ENCODE data around the gene LBHD2. TPM values are rescaled to one million over a fixed set of nuclear protein-coding genes. Genes with fewer than 3 reads are reported as not detected.

Gene LBHD2
- total and polyA plus RNA-seq, 9 donors, result 0.47 TPM; not detected in 8

- intact Hi-C loops (cut with DNase I), result no loop called here
- Histone ChIP-seq H3K4me1 (ENCODE audit: insufficient read depth) (peaks cover 8% of the 10 kb centered on the region), H3K27me3 (no peaks in the 10 kb centered on the region), H3K27ac (no peak overlapping the region), H3K9me3 (no peaks in the 10 kb centered on the region), H3K36me3 (no peaks in the 10 kb centered on the region), H3K4me3 (no peak overlapping the region)
- WGBS, 3 donors, result 49 to 61% (median 55%) methylated on average over 5 of the region's 5 CpGs
- TF ChIP-seq EP300 (IDR thresholded peaks at IDR 0.05), result no peak
- TF ChIP-seq POLR2A (IDR thresholded peaks at IDR 0.05), result no peak
- no peak for TF ChIP-seq CTCF (IDR thresholded peaks at IDR 0.05)
- no peak for DNase-seq
Measured at GRCh38 chr14:103050935-103051334, 33.1 kb upstream of the LBHD2 start.

DNA sequence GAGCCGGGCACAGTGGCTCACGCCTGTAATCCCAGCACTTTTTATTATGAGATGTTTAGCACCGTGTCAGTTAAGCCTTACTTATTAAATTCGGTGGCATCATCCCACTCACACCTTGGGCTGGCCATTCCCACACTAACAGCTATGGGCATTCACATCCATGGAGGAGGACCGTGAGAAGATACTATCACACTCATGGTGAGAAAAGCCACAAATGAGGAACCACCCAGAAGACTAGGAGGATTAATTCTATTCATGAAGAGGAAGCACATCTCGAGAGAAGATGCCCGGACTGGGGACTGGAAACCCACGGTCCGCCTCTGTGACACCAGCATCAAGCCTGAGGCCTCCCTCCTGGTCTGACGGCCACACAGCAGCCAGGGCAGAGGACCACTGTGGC, 31.6 kb upstream of the LBHD2 start:
- no peaks in the 10 kb centered on the region for H3K27me3 ChIP-seq
- H3K27ac ChIP-seq, result no peak overlapping the region
- intact Hi-C loops (cut with DNase I), result no loop called here
- 81 to 88% (median 82%) methylated on average over 10 of the region's 10 CpGs for WGBS, 3 donors
- TF ChIP-seq POLR2A (IDR thresholded peaks at IDR 0.05), result no peak
- TF ChIP-seq EP300 (IDR thresholded peaks at IDR 0.05), result no peak
- no peak for TF ChIP-seq CTCF (IDR thresholded peaks at IDR 0.05)
- peaks cover 5% of the 10 kb centered on the region for H3K4me1 ChIP-seq (ENCODE audit: insufficient read depth)
- no peaks in the 10 kb centered on the region for H3K9me3 ChIP-seq
- H3K36me3 ChIP-seq, result no peaks in the 10 kb centered on the region
- no peak for DNase-seq
- H3K4me3 ChIP-seq, result no peak overlapping the region

- peak overlapping the region; percentile 96 for H3K4me3 ChIP-seq
- H3K9me3 ChIP-seq, result no peaks in the 10 kb centered on the region
- peaks cover 12% of the 10 kb centered on the region for H3K4me1 ChIP-seq (ENCODE audit: insufficient read depth)
- TF ChIP-seq EP300 (IDR thresholded peaks at IDR 0.05), result no peak
- TF ChIP-seq POLR2A (IDR thresholded peaks at IDR 0.05), result no peak
- no peak for TF ChIP-seq CTCF (IDR thresholded peaks at IDR 0.05)
- intact Hi-C loops (cut with DNase I), result no loop called here
- no peak for DNase-seq
- H3K27ac ChIP-seq, result no peak overlapping the region
- H3K36me3 ChIP-seq, result no peaks in the 10 kb centered on the region
- 9 to 24% (median 15%) methylated on average over 8 of the region's 8 CpGs for WGBS, 3 donors
- no peaks in the 10 kb centered on the region for H3K27me3 ChIP-seq
Measured at GRCh38 chr14:103055695-103056094, 28.3 kb upstream of the LBHD2 start.

DNA sequence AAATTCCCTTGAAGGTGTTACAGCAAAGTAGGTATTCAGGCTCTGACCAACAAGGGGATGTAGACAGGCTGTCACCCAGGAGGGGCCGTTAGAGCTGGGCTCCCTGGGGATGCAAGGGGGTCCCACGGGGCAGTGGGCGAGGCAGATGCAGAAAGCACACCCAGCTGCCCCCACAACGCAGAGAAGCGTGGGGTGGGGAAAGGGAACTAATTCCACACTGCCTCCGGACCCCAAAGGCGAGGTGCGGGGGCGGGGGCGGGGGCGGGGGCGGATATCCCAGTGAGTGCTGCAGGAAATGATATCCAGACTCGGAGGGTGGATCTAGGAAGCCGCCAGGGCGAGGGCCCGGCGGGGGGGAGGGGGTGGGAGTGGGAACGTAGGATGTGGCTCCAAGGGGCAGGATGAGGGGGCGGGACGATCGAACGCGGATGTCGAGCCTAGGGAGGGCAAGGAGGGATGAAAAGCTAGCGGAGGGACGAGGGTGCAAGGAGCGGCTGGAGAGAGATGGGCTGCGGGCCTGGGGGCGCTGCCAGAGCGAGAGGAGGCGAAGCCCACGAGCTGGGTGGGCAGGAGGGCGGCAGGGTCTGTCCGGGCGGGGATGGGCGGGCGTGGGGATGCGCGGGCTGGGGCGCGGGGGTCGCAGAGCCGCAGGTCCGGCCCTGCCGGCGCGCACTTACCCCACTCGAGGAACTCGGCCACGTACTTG, 27.5 kb upstream of the LBHD2 start:
- Histone ChIP-seq H3K27ac (peak overlapping the region; percentile 62 to 88), H3K36me3 (no peaks in the 10 kb centered on the region), H3K4me3 (peak overlapping the region; percentile 96), H3K4me1 (ENCODE audit: insufficient read depth) (peaks cover 12% of the 10 kb centered on the region), H3K27me3 (no peaks in the 10 kb centered on the region), H3K9me3 (no peaks in the 10 kb centered on the region)
- TF ChIP-seq CTCF (IDR thresholded peaks at IDR 0.05) (no peak), POLR2A (IDR thresholded peaks at IDR 0.05) (no peak), EP300 (IDR thresholded peaks at IDR 0.05) (no peak)
- 1 to 2% (median 1%) methylated on average over 50 of the region's 50 CpGs for WGBS, 3 donors
- intact Hi-C loops (cut with DNase I), result no loop called here
- peak; percentile 66 to 83 (median 75) for DNase-seq
